Natural killer cell (primary cell): ENCODE measurements around the gene NTSR2. TPM values are rescaled to one million over a fixed set of nuclear protein-coding genes. Genes with fewer than 3 reads are reported as not detected.

Source experiments
- ATAC-seq, 3 donors: fragments of 150-1000 bp in 2 of 3; fragments of 200-7000 bp in 1 of 3; cut with Tn5 transposase; 1 replicate in 1 of 3; 2 replicates in 2 of 3; pipeline ENCODE4 v1.10.0; 2021; ENCODE audit warnings: mild to moderate bottlenecking in 2 of 3, moderate library complexity in 2 of 3
- DNase-seq, 2 donors: peaks; one replicate each; pipeline versions ENCODE4 v3.0.0 to v3.0.0-alpha.2; 2013 to 2021; ENCODE audit warnings: mixed read lengths in 1 of 2
- H3K27ac ChIP-seq: one replicate; pipeline ENCODE4 v1.5.1; 2013; ENCODE audit warnings: mild to moderate bottlenecking, low read length
- H3K27me3 ChIP-seq: one replicate; pipeline ENCODE4 v1.6.1; 2013; ENCODE audit warnings: low read length; ENCODE audit not compliant: control insufficient read depth, insufficient read depth
- H3K36me3 ChIP-seq: one replicate; pipeline ENCODE4 v1.6.1; 2013; ENCODE audit warnings: low read length; ENCODE audit not compliant: control insufficient read depth, insufficient read depth
- H3K4me1 ChIP-seq: one replicate; pipeline ENCODE4 v1.6.1; 2013; ENCODE audit warnings: low read length; ENCODE audit not compliant: control insufficient read depth, insufficient read depth
- H3K4me3 ChIP-seq: one replicate; pipeline ENCODE4 v1.5.1; 2013; ENCODE audit warnings: low read length
- H3K9me3 ChIP-seq: one replicate; pipeline ENCODE4 v1.6.1; 2013; ENCODE audit warnings: low read length; ENCODE audit not compliant: control insufficient read depth, insufficient read depth
- H3K27ac Mint-ChIP-seq, 2 donors: one replicate each; pipeline ENCODE4 v1.8.0; 2022; ENCODE audit warnings: mild to moderate bottlenecking in 2 of 2, mixed read lengths in 2 of 2, moderate library complexity in 1 of 2
- H3K27me3 Mint-ChIP-seq, 2 donors: one replicate each; pipeline ENCODE4 v1.8.0; 2022; ENCODE audit warnings: low read depth in 2 of 2, mixed read lengths in 2 of 2
- H3K36me3 Mint-ChIP-seq: one replicate; pipeline ENCODE4 v1.8.0; 2022; ENCODE audit warnings: mixed read lengths
- H3K4me1 Mint-ChIP-seq, 2 donors: one replicate each; pipeline ENCODE4 v1.8.0; 2022; ENCODE audit warnings: mixed read lengths in 2 of 2
- H3K4me3 Mint-ChIP-seq: one replicate; pipeline ENCODE4 v1.8.0; 2022; ENCODE audit warnings: mild to moderate bottlenecking, moderate library complexity, mixed read lengths
- H3K9me3 Mint-ChIP-seq, 2 donors: one replicate each; pipeline ENCODE4 v1.8.0; 2022; ENCODE audit warnings: mixed read lengths in 2 of 2
- WGBS: methylation state at CpG from one replicate; pipeline ENCODE4 v1.1.7; 2013; ENCODE audit warnings: missing lambda C conversion rate; ENCODE audit not compliant: insufficient coverage; 5-methylcytosine and 5-hydroxymethylcytosine counted together
- intact Hi-C: fragments of 100-400 bp; cut with micrococcal nuclease; formaldehyde crosslinking; loops from one replicate; pipeline ENCODE4 v1.14.2; 2022
- total RNA-seq, 4 donors: library from RNA; stranded (reverse); fragments of 120-200 nt in 1 of 4; gene quantifications; one replicate each; pipeline versions ENCODE4 v1.2.3 to v1.2.4, GENCODE V29; 2013 to 2022
- TF ChIP-seq, protein P1 (sequence below): fragments of 200-600 bp; IDR thresholded peaks from one replicate; pipeline ENCODE4 v1.8.0; 2022; ENCODE audit warnings: antibody characterized with exemption

Gene NTSR2
- total RNA-seq, 3 donors from 2014 or later (not counting 1 experiment from before 2014, with no cell fraction given) = not detected

DNA sequence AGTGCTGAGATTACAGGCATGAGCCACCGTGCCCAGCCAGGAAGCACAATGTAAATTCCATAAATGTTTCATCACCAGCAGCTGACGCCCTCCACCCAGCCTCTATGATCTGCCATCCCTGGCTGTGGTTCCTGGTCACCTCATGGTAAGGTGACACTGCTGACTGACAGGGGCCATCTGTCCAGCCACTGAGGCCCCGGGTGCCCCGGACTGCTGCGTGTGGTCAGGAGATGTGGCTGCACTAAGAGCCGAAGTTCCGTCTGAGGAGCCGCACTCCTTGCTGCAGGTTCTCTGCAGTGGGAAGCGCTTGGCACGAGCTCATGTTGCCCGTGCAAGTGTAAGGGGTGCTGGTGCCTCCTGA lies 10.9 kb downstream of the NTSR2 start:
- H3K36me3 ChIP-seq = no peaks in the 10 kb centered on the region
- H3K4me1 Mint-ChIP-seq = no peaks in the 10 kb centered on the region
- H3K4me1 ChIP-seq = no peaks in the 10 kb centered on the region
- H3K9me3 ChIP-seq = peaks cover 3% of the 10 kb centered on the region
- H3K27ac Mint-ChIP-seq = no peak overlapping the region
- DNase-seq (no peak), ATAC-seq (no peak)
- peaks cover 0 to 4% of the 10 kb centered on the region in 2 donors for H3K9me3 Mint-ChIP-seq
- H3K36me3 Mint-ChIP-seq = no peaks in the 10 kb centered on the region
- TF ChIP-seq, protein P1, sequence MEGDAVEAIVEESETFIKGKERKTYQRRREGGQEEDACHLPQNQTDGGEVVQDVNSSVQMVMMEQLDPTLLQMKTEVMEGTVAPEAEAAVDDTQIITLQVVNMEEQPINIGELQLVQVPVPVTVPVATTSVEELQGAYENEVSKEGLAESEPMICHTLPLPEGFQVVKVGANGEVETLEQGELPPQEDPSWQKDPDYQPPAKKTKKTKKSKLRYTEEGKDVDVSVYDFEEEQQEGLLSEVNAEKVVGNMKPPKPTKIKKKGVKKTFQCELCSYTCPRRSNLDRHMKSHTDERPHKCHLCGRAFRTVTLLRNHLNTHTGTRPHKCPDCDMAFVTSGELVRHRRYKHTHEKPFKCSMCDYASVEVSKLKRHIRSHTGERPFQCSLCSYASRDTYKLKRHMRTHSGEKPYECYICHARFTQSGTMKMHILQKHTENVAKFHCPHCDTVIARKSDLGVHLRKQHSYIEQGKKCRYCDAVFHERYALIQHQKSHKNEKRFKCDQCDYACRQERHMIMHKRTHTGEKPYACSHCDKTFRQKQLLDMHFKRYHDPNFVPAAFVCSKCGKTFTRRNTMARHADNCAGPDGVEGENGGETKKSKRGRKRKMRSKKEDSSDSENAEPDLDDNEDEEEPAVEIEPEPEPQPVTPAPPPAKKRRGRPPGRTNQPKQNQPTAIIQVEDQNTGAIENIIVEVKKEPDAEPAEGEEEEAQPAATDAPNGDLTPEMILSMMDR = no peak
- no peak overlapping the region for H3K27ac ChIP-seq
- H3K27me3 ChIP-seq = no peaks in the 10 kb centered on the region
- no peak overlapping the region for H3K4me3 Mint-ChIP-seq
- intact Hi-C loops = no loop called here
- WGBS = 92% methylated on average over 11 of the region's 11 CpGs
- H3K4me3 ChIP-seq = no peak overlapping the region
- peaks cover 13 to 31% of the 10 kb centered on the region in 2 donors for H3K27me3 Mint-ChIP-seq

GRCh38 chr2:11658208-11659114 lies 11.5 kb downstream of the NTSR2 start:
- TF ChIP-seq, protein P1 = no peak
- Histone ChIP-seq H3K36me3 (no peaks in the 10 kb centered on the region), H3K27ac (no peak overlapping the region), H3K9me3 (peaks cover 3% of the 10 kb centered on the region), H3K4me1 (no peaks in the 10 kb centered on the region), H3K4me3 (no peak overlapping the region), H3K27me3 (no peaks in the 10 kb centered on the region)
- DNase-seq = no peak
- peaks cover 0 to 4% of the 10 kb centered on the region in 2 donors for H3K9me3 Mint-ChIP-seq
- ATAC-seq = no peak
- intact Hi-C loops = no loop called here
- no peak overlapping the region for H3K27ac Mint-ChIP-seq
- 90% methylated on average over 17 of the region's 19 CpGs for WGBS
- no peaks in the 10 kb centered on the region for H3K36me3 Mint-ChIP-seq
- no peak overlapping the region for H3K4me3 Mint-ChIP-seq
- peaks cover 13 to 25% of the 10 kb centered on the region in 2 donors for H3K27me3 Mint-ChIP-seq
- no peaks in the 10 kb centered on the region for H3K4me1 Mint-ChIP-seq

- peaks cover 16 to 17% of the 10 kb centered on the region in 2 donors for H3K27me3 Mint-ChIP-seq
- H3K36me3 Mint-ChIP-seq = no peaks in the 10 kb centered on the region
- no peak overlapping the region for H3K4me3 ChIP-seq
- H3K27me3 ChIP-seq = no peaks in the 10 kb centered on the region
- no peak for DNase-seq
- TF ChIP-seq, protein P1 = no peak
- 86% methylated on average over 11 of the region's 11 CpGs for WGBS
- H3K36me3 ChIP-seq = no peaks in the 10 kb centered on the region
- ATAC-seq = no peak
- no peak overlapping the region for H3K4me3 Mint-ChIP-seq
- intact Hi-C loops = no loop called here
- no peaks in the 10 kb centered on the region for H3K9me3 ChIP-seq
- H3K4me1 Mint-ChIP-seq = no peaks in the 10 kb centered on the region
- H3K27ac Mint-ChIP-seq = no peak overlapping the region
- no peaks in the 10 kb centered on the region for H3K4me1 ChIP-seq
- H3K9me3 Mint-ChIP-seq = peaks cover 0 to 4% of the 10 kb centered on the region in 2 donors
- H3K27ac ChIP-seq = no peak overlapping the region
Observed at GRCh38 chr2:11657646-11658045, 12.3 kb downstream of the NTSR2 start.
